ENCODE results near the gene DSCAM.

DNA sequence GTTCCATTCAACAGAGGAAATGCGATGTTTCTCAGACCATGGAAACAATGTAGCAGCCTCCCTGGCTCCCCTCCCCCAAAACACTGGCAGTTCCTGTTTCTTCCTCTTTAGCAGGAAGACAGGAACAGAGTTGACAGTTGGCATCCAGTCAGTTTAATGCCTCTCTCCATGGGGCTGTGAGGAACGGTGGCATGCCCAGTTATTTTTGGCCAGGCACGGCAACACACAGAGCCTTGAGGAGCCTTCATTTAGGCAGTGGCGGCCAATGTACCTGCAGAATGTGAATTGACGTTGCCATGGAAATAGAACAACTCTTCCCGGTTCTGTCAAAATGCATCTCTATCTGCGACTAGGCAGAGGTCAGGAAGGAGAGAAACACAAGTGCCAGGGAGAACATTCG lies 330.6 kb downstream of the DSCAM start:
- no peak for TF ChIP-seq GABPA (IDR thresholded peaks at IDR 0.05; ENCODE audit: low read depth)
- TF ChIP-seq POLR2AphosphoS5 (IDR thresholded peaks at IDR 0.05; ENCODE audit: low read depth), result no peak
- TF ChIP-seq, protein P1, sequence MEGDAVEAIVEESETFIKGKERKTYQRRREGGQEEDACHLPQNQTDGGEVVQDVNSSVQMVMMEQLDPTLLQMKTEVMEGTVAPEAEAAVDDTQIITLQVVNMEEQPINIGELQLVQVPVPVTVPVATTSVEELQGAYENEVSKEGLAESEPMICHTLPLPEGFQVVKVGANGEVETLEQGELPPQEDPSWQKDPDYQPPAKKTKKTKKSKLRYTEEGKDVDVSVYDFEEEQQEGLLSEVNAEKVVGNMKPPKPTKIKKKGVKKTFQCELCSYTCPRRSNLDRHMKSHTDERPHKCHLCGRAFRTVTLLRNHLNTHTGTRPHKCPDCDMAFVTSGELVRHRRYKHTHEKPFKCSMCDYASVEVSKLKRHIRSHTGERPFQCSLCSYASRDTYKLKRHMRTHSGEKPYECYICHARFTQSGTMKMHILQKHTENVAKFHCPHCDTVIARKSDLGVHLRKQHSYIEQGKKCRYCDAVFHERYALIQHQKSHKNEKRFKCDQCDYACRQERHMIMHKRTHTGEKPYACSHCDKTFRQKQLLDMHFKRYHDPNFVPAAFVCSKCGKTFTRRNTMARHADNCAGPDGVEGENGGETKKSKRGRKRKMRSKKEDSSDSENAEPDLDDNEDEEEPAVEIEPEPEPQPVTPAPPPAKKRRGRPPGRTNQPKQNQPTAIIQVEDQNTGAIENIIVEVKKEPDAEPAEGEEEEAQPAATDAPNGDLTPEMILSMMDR (IDR thresholded peaks at IDR 0.05; ENCODE audit: insufficient read depth, low read length), result no peak
- peak; percentile 96 for TF ChIP-seq SPI1 (IDR thresholded peaks at IDR 0.05; ENCODE audit: borderline replicate concordance, low read depth)
